Karpas-422 (cell line): ENCODE data around the gene CRLF2. TPM values are rescaled to one million over a fixed set of nuclear protein-coding genes. Genes with fewer than 3 reads are reported as not detected.

Experiments used
- DNase-seq: peaks from one replicate; pipeline ENCODE4 v3.0.0-alpha.2; 2015
- H2AFZ ChIP-seq: fragments of 200-600 bp; sonication (generic); 2 replicates; pipeline ENCODE4 v1.6.1; 2014; ENCODE audit warnings: antibody characterized with exemption, low read length, mixed read lengths
- H3K27ac ChIP-seq: fragments of 200-600 bp; sonication (generic); 2 replicates; pipeline ENCODE4 v1.5.1; 2014; ENCODE audit warnings: mild to moderate bottlenecking, low read length, moderate library complexity
- H3K27me3 ChIP-seq: fragments of 200-600 bp; sonication (generic); 2 replicates; pipeline ENCODE4 v1.6.1; 2014; ENCODE audit warnings: low read length, mixed read lengths
- H3K36me3 ChIP-seq: fragments of 200-600 bp; sonication (generic); 2 replicates; pipeline ENCODE4 v1.6.1; 2014; ENCODE audit warnings: low read length, mixed read lengths; ENCODE audit not compliant: insufficient read depth
- H3K4me1 ChIP-seq: fragments of 200-600 bp; sonication (generic); 2 replicates; pipeline ENCODE4 v1.6.1; 2014; ENCODE audit warnings: mild to moderate bottlenecking, low read length, mixed read lengths
- H3K4me2 ChIP-seq: fragments of 200-600 bp; sonication (generic); 2 replicates; pipeline ENCODE4 v1.6.1; 2014; ENCODE audit warnings: low read length, low read depth, mild to moderate bottlenecking; ENCODE audit not compliant: poor library complexity, severe bottlenecking
- H3K4me3 ChIP-seq: fragments of 200-600 bp; sonication (generic); 2 replicates; pipeline ENCODE4 v1.5.1; 2014; ENCODE audit warnings: mild to moderate bottlenecking, antibody characterized with exemption, low read length, mixed read lengths
- H3K79me2 ChIP-seq: fragments of 200-600 bp; sonication (generic); 2 replicates; pipeline ENCODE4 v1.6.1; 2014; ENCODE audit warnings: mild to moderate bottlenecking, low read length, mixed read lengths
- H3K9ac ChIP-seq: fragments of 200-600 bp; sonication (generic); 2 replicates; pipeline ENCODE4 v1.6.0; 2014; ENCODE audit warnings: low read length
- H3K9me2 ChIP-seq: fragments of 200-600 bp; sonication (generic), shearing (Covaris generic); replicated peaks from 2 replicates; pipeline ENCODE4 v1.6.0; 2014; ENCODE audit warnings: mild to moderate bottlenecking, low read length, moderate library complexity; ENCODE audit not compliant: insufficient read depth
- H3K9me3 ChIP-seq: fragments of 300-700, 200-600 bp; sonication (generic); 2 replicates; pipeline ENCODE4 v1.6.1; 2014; ENCODE audit warnings: low read length, mixed read lengths
- H4K20me1 ChIP-seq: fragments of 200-600 bp; sonication (generic); 2 replicates; pipeline ENCODE4 v1.6.1; 2014; ENCODE audit warnings: mild to moderate bottlenecking, antibody characterized with exemption, low read length, low read depth; ENCODE audit not compliant: insufficient read depth
- total RNA-seq: library from RNA; depleted of rRNA; stranded (reverse); fragments of >200 nt; shearing (Covaris generic); gene quantifications from 2 replicates; pipeline ENCODE4 v1.2.3, GENCODE V29; 2014; ENCODE audit warnings: low replicate concordance

CRLF2 gene
- total RNA-seq, 1 experiment from 2014 or later = not detected

- Histone ChIP-seq H3K27ac (no peak overlapping the region), H3K36me3 (no peaks in the 10 kb centered on the region), H3K4me1 (no peaks in the 10 kb centered on the region), H3K79me2 (no peaks in the 10 kb centered on the region), H2AFZ (no peak overlapping the region), H3K4me2 (no peak overlapping the region), H3K9me3 (no peaks in the 10 kb centered on the region), H4K20me1 (no peaks in the 10 kb centered on the region), H3K9ac (no peak overlapping the region), H3K4me3 (no peak overlapping the region), H3K9me2 (no peaks in the 10 kb centered on the region), H3K27me3 (no peaks in the 10 kb centered on the region)
- peak; percentile 39 for DNase-seq
These were observed 43.3 kb downstream of the CRLF2 start for GRCh38 chrX:1169189-1169588.

- Histone ChIP-seq H4K20me1 (no peaks in the 10 kb centered on the region), H3K27me3 (no peaks in the 10 kb centered on the region), H3K27ac (no peak overlapping the region), H3K9ac (no peak overlapping the region), H3K9me3 (no peaks in the 10 kb centered on the region), H3K4me1 (no peaks in the 10 kb centered on the region), H3K4me2 (no peak overlapping the region), H3K9me2 (no peaks in the 10 kb centered on the region), H3K36me3 (no peaks in the 10 kb centered on the region), H3K4me3 (no peak overlapping the region), H3K79me2 (no peaks in the 10 kb centered on the region), H2AFZ (no peak overlapping the region)
- no peak for DNase-seq
These were observed 44.4 kb downstream of the CRLF2 start for GRCh38 chrX:1167918-1168481.

- Histone ChIP-seq H3K79me2 (no peaks in the 10 kb centered on the region), H3K4me1 (no peaks in the 10 kb centered on the region), H3K27ac (no peak overlapping the region), H3K9me3 (no peaks in the 10 kb centered on the region), H3K36me3 (no peaks in the 10 kb centered on the region), H3K4me2 (no peak overlapping the region), H3K9ac (no peak overlapping the region), H2AFZ (no peak overlapping the region), H3K9me2 (no peaks in the 10 kb centered on the region), H3K4me3 (no peak overlapping the region), H4K20me1 (no peaks in the 10 kb centered on the region), H3K27me3 (no peaks in the 10 kb centered on the region)
- DNase-seq = no peak
These were observed 45.0 kb downstream of the CRLF2 start for GRCh38 chrX:1167466-1167865.

GRCh38 chrX:1165535-1166196 is 46.8 kb downstream of the CRLF2 start:
- Histone ChIP-seq H3K9me2 (no peaks in the 10 kb centered on the region), H3K36me3 (no peaks in the 10 kb centered on the region), H4K20me1 (no peaks in the 10 kb centered on the region), H3K9me3 (no peaks in the 10 kb centered on the region; the same call in 1 of the 2 replicates), H3K4me2 (no peak overlapping the region), H3K4me3 (no peak overlapping the region), H3K79me2 (no peaks in the 10 kb centered on the region), H2AFZ (no peak overlapping the region), H3K4me1 (no peaks in the 10 kb centered on the region), H3K27me3 (no peaks in the 10 kb centered on the region), H3K9ac (no peak overlapping the region), H3K27ac (no peak overlapping the region)
- no peak for DNase-seq

- H3K9me3 ChIP-seq = no peaks in the 10 kb centered on the region; the same call in 1 of the 2 replicates
- no peak overlapping the region for H2AFZ ChIP-seq
- H3K9me2 ChIP-seq = no peaks in the 10 kb centered on the region
- H3K4me2 ChIP-seq = no peak overlapping the region
- no peaks in the 10 kb centered on the region for H3K27me3 ChIP-seq
- no peaks in the 10 kb centered on the region for H3K79me2 ChIP-seq
- no peak for DNase-seq
- H3K9ac ChIP-seq = no peak overlapping the region
- no peak overlapping the region for H3K27ac ChIP-seq
- H3K4me3 ChIP-seq = no peak overlapping the region
- no peaks in the 10 kb centered on the region for H3K36me3 ChIP-seq
- no peaks in the 10 kb centered on the region for H4K20me1 ChIP-seq
- H3K4me1 ChIP-seq = no peaks in the 10 kb centered on the region
These were observed 47.8 kb downstream of the CRLF2 start for GRCh38 chrX:1164322-1165288.

- H4K20me1 ChIP-seq = no peaks in the 10 kb centered on the region
- H3K9me2 ChIP-seq = no peaks in the 10 kb centered on the region
- H3K4me2 ChIP-seq = no peak overlapping the region
- no peaks in the 10 kb centered on the region for H3K79me2 ChIP-seq
- H3K27ac ChIP-seq = no peak overlapping the region
- DNase-seq = no peak
- H3K4me3 ChIP-seq = no peak overlapping the region
- H2AFZ ChIP-seq = no peak overlapping the region
- H3K9me3 ChIP-seq = no peaks in the 10 kb centered on the region; the same call in 1 of the 2 replicates
- H3K9ac ChIP-seq = no peak overlapping the region
- no peaks in the 10 kb centered on the region for H3K4me1 ChIP-seq
- H3K27me3 ChIP-seq = no peaks in the 10 kb centered on the region
- H3K36me3 ChIP-seq = no peaks in the 10 kb centered on the region
These were observed 49.2 kb downstream of the CRLF2 start for GRCh38 chrX:1163231-1163630.

GRCh38 chrX:1162119-1162916 is 50.1 kb downstream of the CRLF2 start:
- Histone ChIP-seq H3K79me2 (no peaks in the 10 kb centered on the region), H3K36me3 (no peaks in the 10 kb centered on the region), H3K9me2 (no peaks in the 10 kb centered on the region), H3K27ac (no peak overlapping the region), H2AFZ (no peak overlapping the region), H3K4me1 (no peaks in the 10 kb centered on the region), H3K9ac (no peak overlapping the region), H4K20me1 (no peaks in the 10 kb centered on the region), H3K4me2 (no peak overlapping the region), H3K27me3 (no peaks in the 10 kb centered on the region), H3K4me3 (no peak overlapping the region), H3K9me3 (no peaks in the 10 kb centered on the region; the same call in 1 of the 2 replicates)
- no peak for DNase-seq
